GM19372 (cell line): ENCODE results near the gene IMMP2L.

Experiments used
- ATAC-seq: cut with Tn5 transposase; IDR thresholded peaks from one replicate; pipeline ENCODE4 v1.9.1; 2021; ENCODE audit warnings: mild to moderate bottlenecking, low read depth, moderate library complexity; ENCODE audit not compliant: unreplicated experiment

Gene IMMP2L

DNA sequence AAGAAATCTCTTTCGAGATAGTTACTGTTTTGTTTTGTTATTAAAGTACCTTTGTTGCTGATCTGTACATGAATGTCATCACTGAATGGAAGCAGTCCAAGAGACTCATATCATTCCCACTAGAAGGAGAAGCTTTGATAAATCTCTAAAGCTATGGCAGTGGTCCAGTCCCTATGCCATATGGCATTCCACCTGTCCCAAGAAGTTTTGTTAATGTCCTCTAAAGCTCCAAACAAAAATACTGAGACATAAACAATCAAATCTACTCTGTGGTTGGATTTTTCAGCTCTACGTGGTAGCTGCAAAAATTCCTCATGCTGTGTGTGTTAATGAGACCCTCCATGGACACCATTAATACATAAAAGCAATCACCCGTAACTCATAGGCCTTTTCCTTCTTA, 377.3 kb downstream of the IMMP2L start:
- no peak for ATAC-seq

- no peak for ATAC-seq
These were observed 379.0 kb downstream of the IMMP2L start for GRCh38 chr7:111183321-111183720.

- ATAC-seq: no peak
These were observed 382.0 kb downstream of the IMMP2L start for GRCh38 chr7:111180338-111180737.

GRCh38 chr7:111175908-111176441, 386.3 kb downstream of the IMMP2L start:
- ATAC-seq: no peak

DNA sequence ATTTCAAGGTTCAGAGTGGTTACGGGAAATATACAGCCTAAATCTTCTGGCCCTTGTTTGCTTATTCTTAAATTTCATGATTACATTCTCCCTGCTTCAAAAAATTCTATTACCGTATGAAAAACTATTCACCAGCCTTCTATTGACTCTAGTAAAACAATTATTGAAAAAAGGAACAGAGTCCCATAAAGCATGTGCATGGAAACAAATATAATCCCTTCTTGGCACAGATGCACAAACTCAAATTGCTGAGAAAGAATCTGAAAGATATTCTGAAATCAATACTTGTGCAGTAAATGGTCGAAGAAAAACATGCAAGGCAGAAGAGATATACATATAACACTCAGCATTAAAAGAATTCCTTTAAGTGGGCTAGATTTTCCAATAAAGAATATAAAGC, 387.8 kb downstream of the IMMP2L start:
- ATAC-seq: no peak

DNA sequence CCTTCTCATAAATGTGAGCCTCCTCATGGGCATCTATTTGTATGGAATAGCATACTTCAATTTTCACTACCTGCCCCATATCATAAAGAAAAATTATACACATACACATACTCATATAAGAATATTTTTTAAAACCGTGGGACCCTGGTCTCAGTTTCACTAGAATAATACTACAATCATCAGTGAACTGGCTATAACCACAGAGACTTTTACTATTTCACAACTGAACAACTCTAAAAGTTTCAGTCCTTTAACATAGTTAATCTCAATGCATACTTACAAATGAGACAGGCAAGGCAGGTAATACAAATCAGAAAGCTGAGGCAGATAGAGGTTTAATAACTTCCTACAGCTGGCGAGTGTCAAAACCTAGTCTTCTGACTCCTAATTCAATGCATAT, 388.3 kb downstream of the IMMP2L start:
- ATAC-seq: no peak

- no peak for ATAC-seq
These were observed 388.8 kb downstream of the IMMP2L start for GRCh38 chr7:111173528-111173927.

- no peak for ATAC-seq
These were observed 389.6 kb downstream of the IMMP2L start for GRCh38 chr7:111172564-111173257.

DNA sequence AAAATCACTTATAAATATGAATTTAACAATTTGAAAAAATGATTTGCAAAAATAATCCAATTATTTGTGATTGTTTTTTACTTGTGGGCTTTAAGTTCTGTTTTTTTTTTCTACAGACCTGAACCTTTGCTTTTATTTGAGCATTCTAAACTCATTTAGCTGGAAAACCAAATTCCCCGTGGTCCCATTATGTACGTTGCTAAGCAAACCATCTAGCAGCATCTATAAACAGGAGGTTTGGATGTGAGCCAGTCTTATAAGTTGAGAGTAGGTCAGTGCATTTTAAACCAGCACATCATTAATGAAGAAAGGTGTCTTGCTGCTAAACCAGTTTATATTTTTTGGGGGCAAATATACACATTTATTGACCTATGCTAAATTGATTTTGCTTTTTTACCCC, 394.1 kb downstream of the IMMP2L start:
- ATAC-seq: no peak

- no peak for ATAC-seq
These were observed 397.9 kb downstream of the IMMP2L start for GRCh38 chr7:111164442-111164841.

GRCh38 chr7:111162692-111163091, 399.6 kb downstream of the IMMP2L start:
- ATAC-seq: no peak

GRCh38 chr7:111160297-111160696, 402.0 kb downstream of the IMMP2L start:
- ATAC-seq: no peak

GRCh38 chr7:111159426-111159825, 402.9 kb downstream of the IMMP2L start:
- ATAC-seq: no peak

GRCh38 chr7:111150709-111151108, 411.6 kb downstream of the IMMP2L start:
- no peak for ATAC-seq

- ATAC-seq: no peak
These were observed 414.4 kb downstream of the IMMP2L start for GRCh38 chr7:111147708-111148533.

- ATAC-seq: no peak
These were observed 416.2 kb downstream of the IMMP2L start for GRCh38 chr7:111146136-111146535.

GRCh38 chr7:111145472-111145871, 416.8 kb downstream of the IMMP2L start:
- no peak for ATAC-seq

DNA sequence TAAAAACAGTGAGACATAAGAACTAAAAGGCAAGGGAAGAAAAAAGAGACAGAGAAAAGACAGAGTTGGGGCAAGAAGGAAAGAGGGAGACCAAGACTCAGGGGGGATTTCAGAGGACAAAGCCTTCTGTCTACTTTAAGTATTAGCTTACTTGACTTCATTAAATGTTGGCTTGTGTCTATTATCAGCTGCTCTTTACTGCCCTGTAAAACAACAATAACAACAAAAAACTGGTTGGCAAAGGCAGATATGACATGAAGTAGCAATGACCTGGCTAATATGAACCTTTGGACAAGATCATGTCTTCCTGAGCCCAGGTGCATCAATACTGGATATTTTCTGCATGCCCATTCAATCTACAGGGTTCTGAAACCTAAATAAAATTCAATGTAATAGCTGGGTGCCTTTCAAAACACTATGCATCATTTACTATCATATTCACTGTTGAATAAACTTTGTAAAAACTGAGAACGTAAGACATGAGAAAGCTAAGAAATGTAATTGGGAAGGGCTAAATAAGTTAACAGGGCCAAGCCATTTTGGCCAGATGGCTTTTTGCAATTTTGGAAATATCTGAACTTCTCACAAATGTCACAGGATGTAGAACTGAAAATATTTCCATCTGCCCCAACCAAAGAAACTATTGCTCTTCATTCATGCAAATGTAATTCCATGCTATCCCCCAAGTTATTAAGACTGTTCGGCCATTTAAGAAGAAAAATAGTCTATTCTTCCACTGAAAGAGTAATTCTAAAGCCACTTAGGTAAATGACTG, 422.0 kb downstream of the IMMP2L start:
- no peak for ATAC-seq

DNA sequence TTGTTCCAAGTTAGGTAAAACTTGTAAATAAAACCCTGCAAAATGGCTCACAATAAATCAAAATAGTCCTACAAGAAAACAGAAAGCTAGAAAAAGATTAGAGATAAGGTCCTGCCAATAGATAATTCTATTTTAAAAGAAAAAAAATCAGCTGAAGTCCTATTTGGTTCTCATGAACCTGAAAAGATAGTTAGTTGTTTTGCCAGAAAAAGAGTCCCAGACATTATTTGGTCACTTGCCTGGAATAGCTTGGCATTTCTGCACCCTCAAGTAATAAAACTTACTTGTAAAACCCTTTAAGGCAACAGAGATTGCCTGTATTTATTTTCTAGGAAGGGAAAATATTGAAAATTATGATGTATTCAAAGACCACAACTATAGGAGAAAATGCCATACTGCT, 423.7 kb downstream of the IMMP2L start:
- ATAC-seq: no peak

DNA sequence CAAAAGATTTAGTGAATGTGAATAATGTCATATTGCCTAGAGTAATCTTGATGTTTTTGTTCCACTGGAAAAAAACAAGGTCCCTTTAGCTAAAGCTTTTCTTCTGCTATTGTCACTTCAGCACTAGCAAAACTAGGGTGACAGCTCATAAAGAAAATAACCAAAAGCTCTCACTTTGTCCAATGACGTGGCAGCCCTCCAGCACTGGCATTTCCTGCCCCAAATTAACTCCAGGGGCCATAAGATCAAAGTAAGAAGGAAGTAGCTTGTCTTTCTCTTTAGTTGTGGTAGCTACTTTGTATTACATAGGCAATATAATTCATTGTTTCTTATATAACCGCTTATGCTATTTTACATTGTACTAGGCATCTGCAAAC, 424.1 kb downstream of the IMMP2L start:
- peak; percentile 91 for ATAC-seq
